ENCODE measurements around the gene SMIM9. TPM values are rescaled to one million over a fixed set of nuclear protein-coding genes. Genes with fewer than 3 reads are reported as not detected.

Gene SMIM9
- total RNA-seq, 2 experiments from 2014 or later = not detected

- no peaks in the 10 kb centered on the region for H3K27me3 Mint-ChIP-seq
- peaks cover 19% of the 10 kb centered on the region for H3K36me3 Mint-ChIP-seq (ENCODE audit: low read depth)
- intact Hi-C loops (cut with DNase I, micrococcal nuclease) = no loop called here
- no peak for TF ChIP-seq CTCF (IDR thresholded peaks at IDR 0.05)
- H3K4me3 Mint-ChIP-seq = no peak overlapping the region
- H3K4me3 ChIP-seq (ENCODE audit: low read length) = no peak overlapping the region
- ChIA-PET POLR2A (no interaction called here), CTCF (no interaction called here)
- no peak overlapping the region for H3K27ac Mint-ChIP-seq
- H3K27me3 ChIP-seq (ENCODE audit: control insufficient read depth in 1 of 2, insufficient read depth in 2 of 2, low read length in 2 of 2) = no peaks in the 10 kb centered on the region
- ATAC-seq (ENCODE audit: poor library complexity) = no peak
- DNase-seq = no peak
- no peaks in the 10 kb centered on the region for H3K9me3 Mint-ChIP-seq
- H3K4me1 Mint-ChIP-seq (ENCODE audit: low read depth) = no peaks in the 10 kb centered on the region
- no peak overlapping the region for H3K27ac ChIP-seq (ENCODE audit: low read depth in 1 of 2, low read length in 2 of 2)
- H3K9me3 ChIP-seq (ENCODE audit: control insufficient read depth in 1 of 2, insufficient read depth in 1 of 2, low read length in 2 of 2) = no peaks in the 10 kb centered on the region
- no peaks in the 10 kb centered on the region for H3K36me3 ChIP-seq (ENCODE audit: insufficient read depth, low read length)
- H3K4me1 ChIP-seq (ENCODE audit: insufficient read depth, low read length) = no peaks in the 10 kb centered on the region
Measured at GRCh38 chrX:154791467-154791866, 43.0 kb downstream of the SMIM9 start.

- Mint-ChIP-seq H3K27ac (no peak overlapping the region), H3K27me3 (no peaks in the 10 kb centered on the region), H3K4me3 (no peak overlapping the region), H3K4me1 (ENCODE audit: low read depth) (peaks cover 19% of the 10 kb centered on the region), H3K36me3 (ENCODE audit: low read depth) (peaks cover 16% of the 10 kb centered on the region), H3K9me3 (no peaks in the 10 kb centered on the region)
- Histone ChIP-seq H3K27me3 (ENCODE audit: control insufficient read depth in 1 of 2, insufficient read depth in 2 of 2, low read length in 2 of 2) (no peaks in the 10 kb centered on the region), H3K36me3 (ENCODE audit: insufficient read depth, low read length) (no peaks in the 10 kb centered on the region), H3K27ac (ENCODE audit: low read depth in 1 of 2, low read length in 2 of 2) (no peak overlapping the region), H3K4me1 (ENCODE audit: insufficient read depth, low read length) (peaks cover 7% of the 10 kb centered on the region), H3K9me3 (ENCODE audit: control insufficient read depth in 1 of 2, insufficient read depth in 1 of 2, low read length in 2 of 2) (no peaks in the 10 kb centered on the region), H3K4me3 (ENCODE audit: low read length) (no peak overlapping the region)
- DNase-seq (no peak), ATAC-seq (ENCODE audit: poor library complexity) (no peak)
- CTCF ChIA-PET = no interaction called here
- POLR2A ChIA-PET = no interaction called here
- no peak for TF ChIP-seq CTCF (IDR thresholded peaks at IDR 0.05)
- intact Hi-C loops (cut with DNase I, micrococcal nuclease) = no loop called here
Measured at GRCh38 chrX:154785716-154786115, 48.7 kb downstream of the SMIM9 start.

- H3K4me1 ChIP-seq (ENCODE audit: insufficient read depth, low read length) = peaks cover 7% of the 10 kb centered on the region
- DNase-seq (no peak), ATAC-seq (ENCODE audit: poor library complexity) (no peak)
- ChIA-PET CTCF (no interaction called here), POLR2A (interaction anchor here (0.6 to 0.9 kb wide), 2 partner anchors 14 to 25 kb away, joined by 3 read pairs; no protein-coding TSS in a partner anchor)
- Mint-ChIP-seq H3K36me3 (ENCODE audit: low read depth) (peaks cover 9% of the 10 kb centered on the region), H3K27ac (peak overlapping the region; percentile 84), H3K4me3 (peak overlapping the region; percentile 89), H3K9me3 (no peaks in the 10 kb centered on the region), H3K4me1 (ENCODE audit: low read depth) (peaks cover 19% of the 10 kb centered on the region), H3K27me3 (no peaks in the 10 kb centered on the region)
- no peaks in the 10 kb centered on the region for H3K27me3 ChIP-seq (ENCODE audit: control insufficient read depth in 1 of 2, insufficient read depth in 2 of 2, low read length in 2 of 2)
- no peaks in the 10 kb centered on the region for H3K36me3 ChIP-seq (ENCODE audit: insufficient read depth, low read length)
- H3K27ac ChIP-seq (ENCODE audit: low read depth in 1 of 2, low read length in 2 of 2) = no peak overlapping the region
- peak overlapping the region; percentile 36 for H3K4me3 ChIP-seq (ENCODE audit: low read length)
- no peak for TF ChIP-seq CTCF (IDR thresholded peaks at IDR 0.05)
- intact Hi-C loops (cut with DNase I, micrococcal nuclease) = no loop called here
- H3K9me3 ChIP-seq (ENCODE audit: control insufficient read depth in 1 of 2, insufficient read depth in 1 of 2, low read length in 2 of 2) = no peaks in the 10 kb centered on the region
Measured at GRCh38 chrX:154784149-154784995, 50.1 kb downstream of the SMIM9 start.
